ENCODE measurements around the gene NUDT22. TPM values are rescaled to one million over a fixed set of nuclear protein-coding genes. Genes with fewer than 3 reads are reported as not detected.

Gene NUDT22
- total RNA-seq, 1 donor from 2014 or later, result 35.6 TPM

DNA sequence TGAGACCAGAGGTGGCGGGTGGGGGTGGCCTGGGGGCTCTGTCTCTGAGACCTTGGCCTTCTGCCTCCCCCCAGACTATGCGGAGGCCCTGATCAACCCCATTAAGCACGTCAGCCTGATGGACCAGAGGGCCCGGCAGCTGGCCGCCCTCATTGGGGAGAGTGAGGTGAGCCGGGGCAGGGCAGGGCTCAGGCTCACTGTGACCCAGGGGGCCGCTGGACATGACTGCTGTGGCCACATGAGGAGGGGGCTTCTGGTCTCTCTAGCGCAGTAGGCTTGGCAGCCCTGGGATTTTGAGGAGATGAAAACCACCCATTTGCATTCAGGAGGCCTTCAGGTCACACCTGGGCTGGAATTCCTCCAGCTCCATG, 37.9 kb downstream of the NUDT22 start:
- TF ChIP-seq, protein P1, sequence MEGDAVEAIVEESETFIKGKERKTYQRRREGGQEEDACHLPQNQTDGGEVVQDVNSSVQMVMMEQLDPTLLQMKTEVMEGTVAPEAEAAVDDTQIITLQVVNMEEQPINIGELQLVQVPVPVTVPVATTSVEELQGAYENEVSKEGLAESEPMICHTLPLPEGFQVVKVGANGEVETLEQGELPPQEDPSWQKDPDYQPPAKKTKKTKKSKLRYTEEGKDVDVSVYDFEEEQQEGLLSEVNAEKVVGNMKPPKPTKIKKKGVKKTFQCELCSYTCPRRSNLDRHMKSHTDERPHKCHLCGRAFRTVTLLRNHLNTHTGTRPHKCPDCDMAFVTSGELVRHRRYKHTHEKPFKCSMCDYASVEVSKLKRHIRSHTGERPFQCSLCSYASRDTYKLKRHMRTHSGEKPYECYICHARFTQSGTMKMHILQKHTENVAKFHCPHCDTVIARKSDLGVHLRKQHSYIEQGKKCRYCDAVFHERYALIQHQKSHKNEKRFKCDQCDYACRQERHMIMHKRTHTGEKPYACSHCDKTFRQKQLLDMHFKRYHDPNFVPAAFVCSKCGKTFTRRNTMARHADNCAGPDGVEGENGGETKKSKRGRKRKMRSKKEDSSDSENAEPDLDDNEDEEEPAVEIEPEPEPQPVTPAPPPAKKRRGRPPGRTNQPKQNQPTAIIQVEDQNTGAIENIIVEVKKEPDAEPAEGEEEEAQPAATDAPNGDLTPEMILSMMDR (IDR thresholded peaks at IDR 0.05; ENCODE audit: unreplicated experiment), result no peak
- Mint-ChIP-seq H3K27ac (no peak overlapping the region), H3K27me3 (ENCODE audit: low read depth) (no peaks in the 10 kb centered on the region), H3K4me1 (peaks cover 19% of the 10 kb centered on the region), H3K9me3 (no peaks in the 10 kb centered on the region), H3K36me3 (peaks cover 26% of the 10 kb centered on the region), H3K4me3 (no peak overlapping the region)
- DNase-seq (ENCODE audit: low spot score in 2 of 2, unreplicated experiment in 2 of 2), result no peak

DNA sequence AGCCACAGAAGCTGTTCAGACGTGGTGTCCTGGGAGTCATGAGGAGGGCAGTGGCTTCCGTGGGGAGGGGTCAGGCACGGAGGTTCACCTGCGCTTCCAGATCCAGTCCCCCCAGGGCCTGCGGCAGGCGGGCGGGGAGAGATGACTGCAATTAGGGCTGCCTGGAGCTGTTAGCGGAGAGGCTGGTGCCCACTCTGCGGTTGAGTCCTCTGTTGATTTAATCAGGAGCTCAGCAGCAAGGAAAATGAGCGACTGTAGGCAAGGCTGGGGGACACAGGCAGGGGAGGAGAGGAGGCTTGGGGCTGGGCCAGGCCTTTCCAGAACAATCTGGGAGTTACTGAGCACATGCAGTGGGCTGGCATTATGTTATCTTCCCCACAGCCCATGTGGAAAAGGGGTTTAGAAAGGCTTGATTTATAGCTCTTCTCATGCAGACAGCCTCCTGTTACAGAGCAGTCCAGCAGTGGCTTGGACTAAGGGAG, 38.3 kb downstream of the NUDT22 start:
- Mint-ChIP-seq H3K27me3 (ENCODE audit: low read depth) (no peaks in the 10 kb centered on the region), H3K27ac (no peak overlapping the region), H3K9me3 (no peaks in the 10 kb centered on the region), H3K4me3 (no peak overlapping the region), H3K4me1 (peaks cover 21% of the 10 kb centered on the region), H3K36me3 (peaks cover 22% of the 10 kb centered on the region)
- no peak for DNase-seq (ENCODE audit: low spot score in 2 of 2, unreplicated experiment in 2 of 2)
- TF ChIP-seq, protein P1 (IDR thresholded peaks at IDR 0.05; ENCODE audit: unreplicated experiment), result no peak

DNA sequence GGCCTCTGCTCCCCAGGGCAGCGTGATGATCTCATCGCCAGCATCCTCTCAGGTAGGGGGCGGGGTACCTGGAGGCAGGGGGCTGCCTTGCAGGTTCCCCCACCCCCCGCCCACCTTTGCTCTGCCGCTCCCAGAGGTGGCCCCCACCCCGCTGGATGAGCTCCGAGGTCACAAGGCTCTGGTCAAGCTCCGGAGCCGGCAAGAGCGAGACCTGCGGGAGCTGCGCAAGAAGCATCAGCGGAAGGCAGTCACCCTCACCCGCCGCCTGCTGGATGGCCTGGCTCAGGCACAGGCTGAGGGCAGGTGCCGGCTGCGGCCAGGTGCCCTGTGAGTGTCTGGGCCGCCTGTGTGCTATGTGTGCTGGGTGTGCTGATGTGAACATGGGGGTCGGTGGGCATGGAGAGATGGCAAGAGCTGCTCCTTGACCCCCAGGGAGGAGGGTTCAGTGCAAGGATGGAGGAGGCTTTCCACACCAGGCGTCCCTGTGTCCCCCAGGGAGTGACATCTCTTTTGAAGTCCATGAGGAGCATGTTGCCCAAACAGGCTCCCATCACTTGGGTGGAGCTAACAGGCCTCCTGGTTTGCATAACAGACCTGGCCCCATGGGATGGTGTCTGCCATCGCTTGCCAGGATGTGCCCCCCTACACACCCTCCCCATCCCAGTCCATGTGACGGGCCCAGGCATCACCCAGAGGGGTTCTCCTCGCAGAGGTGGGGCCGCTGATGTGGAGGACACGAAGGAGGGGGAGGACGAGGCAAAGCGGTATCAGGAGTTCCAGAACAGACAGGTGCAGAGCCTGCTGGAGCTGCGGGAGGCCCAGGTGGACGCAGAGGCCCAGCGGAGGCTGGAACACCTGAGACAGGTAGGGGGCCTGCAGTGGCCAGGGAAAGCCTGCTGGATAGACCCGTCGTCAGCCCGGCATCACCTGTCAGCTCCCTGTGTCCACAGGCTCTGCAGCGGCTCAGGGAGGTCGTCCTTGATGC, 39.4 kb downstream of the NUDT22 start:
- peaks cover 12% of the 10 kb centered on the region for H3K36me3 Mint-ChIP-seq

DNA sequence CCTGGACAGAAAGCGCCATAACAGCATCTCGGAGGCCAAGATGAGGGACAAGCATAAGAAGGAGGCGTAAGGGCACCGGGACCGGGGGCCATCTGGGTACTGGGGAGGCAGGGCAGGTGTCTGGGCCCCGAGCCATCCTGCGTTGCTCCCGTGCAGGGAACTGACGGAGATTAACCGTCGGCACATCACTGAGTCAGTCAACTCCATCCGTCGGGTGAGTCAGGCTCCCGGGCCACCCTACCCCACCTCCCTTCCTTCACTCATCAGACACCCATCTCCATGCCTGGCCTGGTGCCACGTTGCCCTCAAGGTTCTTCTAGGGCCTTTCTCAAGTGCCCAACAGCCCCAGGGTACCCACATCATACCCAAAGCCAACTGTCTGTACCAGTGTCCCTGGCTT, 40.3 kb downstream of the NUDT22 start:
- peaks cover 21% of the 10 kb centered on the region for H3K4me1 Mint-ChIP-seq
- TF ChIP-seq, protein P1 (IDR thresholded peaks at IDR 0.05; ENCODE audit: unreplicated experiment), result no peak
- H3K27me3 Mint-ChIP-seq (ENCODE audit: low read depth), result no peaks in the 10 kb centered on the region
- no peak overlapping the region for H3K4me3 Mint-ChIP-seq
- peaks cover 12% of the 10 kb centered on the region for H3K36me3 Mint-ChIP-seq
- no peak overlapping the region for H3K27ac Mint-ChIP-seq
- no peak for DNase-seq (ENCODE audit: low spot score in 2 of 2, unreplicated experiment in 2 of 2)
- no peaks in the 10 kb centered on the region for H3K9me3 Mint-ChIP-seq

More for the DNA sequence above, 39.4 kb downstream of the NUDT22 start:
- no peak for DNase-seq (ENCODE audit: low spot score in 2 of 2, unreplicated experiment in 2 of 2)
- Mint-ChIP-seq H3K27ac (no peak overlapping the region), H3K4me3 (no peak overlapping the region), H3K27me3 (ENCODE audit: low read depth) (no peaks in the 10 kb centered on the region), H3K9me3 (no peaks in the 10 kb centered on the region), H3K4me1 (peaks cover 21% of the 10 kb centered on the region)
- TF ChIP-seq, protein P1 (IDR thresholded peaks at IDR 0.05; ENCODE audit: unreplicated experiment), result no peak

DNA sequence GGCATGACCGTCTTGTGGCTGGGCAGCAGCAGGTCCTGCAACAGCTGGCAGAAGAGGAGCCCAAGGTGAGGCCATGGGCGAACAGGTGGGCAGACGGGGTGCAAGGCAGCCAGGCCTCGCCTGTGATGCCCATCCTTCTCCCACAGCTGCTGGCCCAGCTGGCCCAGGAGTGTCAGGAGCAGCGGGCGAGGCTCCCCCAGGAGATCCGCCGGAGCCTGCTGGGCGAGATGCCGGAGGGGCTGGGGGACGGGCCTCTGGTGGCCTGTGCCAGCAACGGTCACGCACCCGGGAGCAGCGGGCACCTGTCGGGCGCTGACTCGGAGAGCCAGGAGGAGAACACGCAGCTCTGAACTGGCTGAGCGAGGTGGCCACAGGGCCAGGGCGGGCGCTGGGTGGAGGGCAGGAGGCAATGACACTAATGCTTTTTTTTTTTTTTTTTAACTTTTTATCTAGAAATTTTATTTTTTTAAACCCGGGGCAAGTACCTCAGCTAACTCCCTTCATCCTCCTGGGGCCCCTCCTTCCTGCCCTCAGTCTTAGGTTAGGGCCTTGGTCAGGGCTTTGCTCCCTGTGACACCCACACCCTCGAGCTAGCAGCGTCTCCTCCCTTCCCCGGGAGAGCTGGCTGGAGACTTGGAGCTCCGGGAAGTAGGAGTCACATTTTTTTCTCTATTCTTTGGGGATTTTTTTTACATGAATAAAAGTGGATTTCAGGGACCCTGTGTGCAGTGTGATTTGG, 41.3 kb downstream of the NUDT22 start:
- Mint-ChIP-seq H3K4me3 (peak overlapping the region; percentile 10), H3K4me1 (peaks cover 25% of the 10 kb centered on the region), H3K9me3 (no peaks in the 10 kb centered on the region), H3K36me3 (peaks cover 12% of the 10 kb centered on the region), H3K27ac (no peak overlapping the region), H3K27me3 (ENCODE audit: low read depth) (no peaks in the 10 kb centered on the region)
- DNase-seq (ENCODE audit: low spot score in 2 of 2, unreplicated experiment in 2 of 2), result no peak
- TF ChIP-seq, protein P1 (IDR thresholded peaks at IDR 0.05; ENCODE audit: unreplicated experiment), result no peak
